HepG2 (cell line): ENCODE data around the gene SYT11. TPM values are rescaled to one million over a fixed set of nuclear protein-coding genes. Genes with fewer than 3 reads are reported as not detected.
A peak's percentile ranks its signal among the peaks of the same experiment; 100 is the strongest.

Experiments used
- ATAC-seq: fragments of 200-7000 bp; cut with Tn5 transposase; 3 replicates; pipeline ENCODE4 v1.9.1; 2020; ENCODE audit warnings: mild to moderate bottlenecking, moderate library complexity
- BruUV-seq: library from RNA; stranded (reverse); fragments of 400-500 nt; replicated peaks from 2 replicates; lab custom pipeline; 2021; lab: Mats Ljungman, UMichigan
- CTCF ChIA-PET: fragments of 300-600 bp; formaldehyde crosslinking; extraction: SDS; loops from one replicate; lab custom pipeline; 2021; ENCODE audit warnings: low total read pairs, inconsistent platforms, low intra/inter-chr PET ratio; lab: Yijun Ruan, JAX
- POLR2A ChIA-PET: fragments of 350-600 bp; sonication (Branson Sonifier 250); formaldehyde crosslinking; loops from one replicate; lab custom pipeline; 2020; ENCODE audit warnings: antibody characterized with exemption, inconsistent platforms; lab: Yijun Ruan, JAX
- DNase-seq: peaks from one replicate; pipeline ENCODE4 v3.0.0-alpha.2; 2015; ENCODE audit warnings: low spot score
- FAIRE-seq: peaks from 3 replicates; lab custom pipeline; 2011; peaks lifted over from hg19 to GRCh38; lab: Jason Lieb, UNC
- H2AFZ ChIP-seq: one replicate; pipeline ENCODE4 v1.6.1; 2011; ENCODE audit warnings: low read length, inconsistent platforms
- H3K27ac ChIP-seq: fragments of 300-600 bp; 3 replicates; pipeline ENCODE4 v1.8.0; 2011; ENCODE audit warnings: mixed run types, mild to moderate bottlenecking, mixed read lengths, low read length, inconsistent platforms; ENCODE audit not compliant: insufficient read depth; ENCODE audit errors: extremely low read length
- H3K27me3 ChIP-seq, 2 experiments: fragments of 200-600 bp in 1 of 2; 2 replicates in 1 of 2; 3 replicates in 1 of 2; pipeline versions ENCODE4 v1.6.0 to v1.8.0; 2011; ENCODE audit warnings: low read length in 2 of 2, mild to moderate bottlenecking in 2 of 2, moderate library complexity in 2 of 2, inconsistent platforms in 1 of 2; ENCODE audit not compliant: insufficient read depth in 2 of 2, control insufficient read depth in 1 of 2
- H3K36me3 ChIP-seq, 2 experiments: fragments of 200-600 bp in 1 of 2; replicated peaks in 1 of 2; 2 replicates in 1 of 2; 3 replicates in 1 of 2; pipeline versions ENCODE4 v1.5.1 to v1.8.0; 2011; ENCODE audit warnings: low read length in 2 of 2, inconsistent platforms in 1 of 2; ENCODE audit not compliant: insufficient read depth in 2 of 2, control insufficient read depth in 1 of 2
- H3K4me1 ChIP-seq: 2 replicates; pipeline ENCODE4 v1.5.1; 2012; ENCODE audit warnings: low read length, inconsistent platforms; ENCODE audit not compliant: insufficient read depth
- H3K4me2 ChIP-seq: 2 replicates; pipeline ENCODE4 v1.6.0; 2011; ENCODE audit warnings: low read depth, low read length, inconsistent platforms
- H3K4me3 ChIP-seq, 3 experiments: fragments of 200-600 bp in 1 of 3; sonication (generic), shearing (Covaris generic) in 1 of 3; replicated peaks in 1 of 3; 2 replicates each; pipeline ENCODE4 v1.5.1; 2011 to 2016; ENCODE audit warnings: low read length in 3 of 3, inconsistent platforms in 2 of 3, low read depth in 2 of 3, mild to moderate bottlenecking in 2 of 3, control low read depth in 1 of 3, mixed read lengths in 1 of 3; ENCODE audit not compliant: insufficient read depth in 1 of 3
- H3K79me2 ChIP-seq: one replicate; pipeline ENCODE4 v1.6.1; 2011; ENCODE audit warnings: low read length, inconsistent platforms; ENCODE audit not compliant: insufficient read depth
- H3K9ac ChIP-seq: 2 replicates; pipeline ENCODE4 v1.6.0; 2011; ENCODE audit warnings: mild to moderate bottlenecking, low read depth, low read length, inconsistent platforms; ENCODE audit not compliant: insufficient read depth
- H3K9me3 ChIP-seq: 2 replicates; pipeline ENCODE4 v1.5.1; 2012; ENCODE audit warnings: mild to moderate bottlenecking, low read length
- H4K20me1 ChIP-seq: 2 replicates; pipeline ENCODE4 v1.6.0; 2011; ENCODE audit warnings: inconsistent platforms, mild to moderate bottlenecking, low read length, moderate library complexity; ENCODE audit not compliant: insufficient read depth
- HIC2 ChIP-seq: sonication (generic); formaldehyde crosslinking; IDR thresholded peaks from 2 replicates; pipeline ENCODE4 v1.9.0; 2022; ENCODE audit warnings: low read depth, missing genetic modification reagents
- SOX5 ChIP-seq: IDR thresholded peaks from 2 replicates; pipeline ENCODE4 v1.6.1; 2016; ENCODE audit warnings: borderline replicate concordance
- SRY ChIP-seq: sonication (generic); formaldehyde crosslinking; IDR thresholded peaks from 2 replicates; pipeline ENCODE4 v1.8.0; 2022; ENCODE audit warnings: mild to moderate bottlenecking, missing genetic modification reagents
- ZKSCAN1 ChIP-seq: fragments of 150-350 bp; IDR thresholded peaks from 2 replicates; pipeline ENCODE4 v1.6.1; 2014; ENCODE audit warnings: low read length
- ZNF530 ChIP-seq: sonication (generic); formaldehyde crosslinking; IDR thresholded peaks from 2 replicates; pipeline ENCODE4 v1.5.0; 2020; ENCODE audit warnings: low read depth, mild to moderate bottlenecking, missing genetic modification reagents
- ZNF770 ChIP-seq: sonication (generic); formaldehyde crosslinking; IDR thresholded peaks from 2 replicates; pipeline ENCODE4 v1.5.0; 2020; ENCODE audit warnings: mild to moderate bottlenecking, missing genetic modification reagents
- WGBS: methylation state at CpG from one replicate; pipeline ENCODE4 v1.1.6; 2017; ENCODE audit warnings: low lambda C conversion rate; 5-methylcytosine and 5-hydroxymethylcytosine counted together
- in situ Hi-C: cut with HindIII; loops from 2 replicates; pipeline ENCODE4 v1.10.0; 2017; ENCODE audit warnings: low pct_unique_long_range_greater_than_20kb; ENCODE audit not compliant: extremely low pct_ligation_motif_present
- intact Hi-C: fragments of 100-400 bp; cut with micrococcal nuclease; formaldehyde crosslinking; loops from one replicate; pipeline ENCODE4 v1.10.0; 2022; ENCODE audit not compliant: unreplicated experiment
- polyA plus RNA-seq, 8 experiments: library from polyadenylated mRNA; depleted of rRNA in 3 of 8; stranded (reverse) in 7 of 8; unstranded in 1 of 8; fragments of >200 nt; fragmentation: Illumina TruSeq in 4 of 8; extraction: Trizol in 4 of 8; gene quantifications; 2 replicates each; pipeline versions ENCODE4 v1.2.1 to v1.2.3, GENCODE V29; 2011 to 2016; ENCODE audit warnings: low read depth in 4 of 8, missing spikeins in 1 of 8, mixed read lengths in 1 of 8; ENCODE audit not compliant: insufficient read depth in 1 of 8
- total RNA-seq, 5 experiments: library from RNA; depleted of rRNA; stranded (reverse); fragments of >200 nt; fragmentation: Illumina TruSeq; extraction: Trizol; gene quantifications; 2 replicates each; pipeline ENCODE4 v1.2.3, GENCODE V29; 2016; ENCODE audit warnings: low read depth in 1 of 5

Gene SYT11
- total and polyA plus RNA-seq, 2 of the 13 experiments (the other 11 are each of a cell fraction or from before 2014, with no cell fraction given): 0.22 to 0.59 TPM

DNA sequence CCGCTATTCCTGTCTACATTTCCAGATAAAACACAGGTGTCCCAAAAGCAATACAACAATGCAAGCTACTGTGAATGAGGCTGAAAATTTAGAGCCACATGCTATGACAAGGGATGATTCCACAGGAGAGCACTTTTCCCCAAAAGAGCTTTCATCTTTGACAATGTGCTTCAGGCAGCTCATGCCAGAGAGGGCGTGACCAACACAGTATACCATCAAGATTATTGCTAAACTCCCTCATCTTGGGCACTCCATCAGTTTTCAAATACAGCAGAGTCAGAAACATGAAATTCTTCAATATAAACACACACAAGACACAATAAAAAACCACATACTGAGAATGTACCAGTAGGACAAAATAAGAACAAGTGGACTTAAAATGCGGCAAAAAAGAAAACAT lies 9.0 kb upstream of the SYT11 start:
- Histone ChIP-seq H3K9me3 (no peaks in the 10 kb centered on the region), H3K9ac (no peak overlapping the region), H3K79me2 (peaks cover 36% of the 10 kb centered on the region), H3K4me2 (0 out of 2 replicates have a peak overlapping the region, but pooled peaks have one; percentile 12), H3K4me1 (peaks cover 11% of the 10 kb centered on the region; the same call in 1 of the 2 replicates), H3K4me3 (no peak overlapping the region), H4K20me1 (no peaks in the 10 kb centered on the region), H3K27ac (no peak overlapping the region), H2AFZ (no peak overlapping the region), H3K36me3 (peaks cover 11 to 38% of the 10 kb centered on the region in 2 experiments; a peak in 4 of 5 replicates), H3K27me3 (no peaks in the 10 kb centered on the region)
- DNase-seq (no peak), FAIRE-seq (no peak), ATAC-seq (no peak)
- intact Hi-C loops (no loop called here), in situ Hi-C loops (no loop called here)
- ChIA-PET POLR2A (no interaction called here), CTCF (no interaction called here)
- 96% methylated on average over 3 of the region's 3 CpGs for WGBS
- no TSS peak for BruUV-seq
- TF ChIP-seq ZNF530 (CRISPR knock-in tag): no peak
- no peak for TF ChIP-seq HIC2
- no peak for TF ChIP-seq SOX5 (CRISPR knock-in tag)

GRCh38 chr1:155856257-155856974 lies 3.0 kb upstream of the SYT11 start:
- Histone ChIP-seq H3K27ac (peak overlapping the region; percentile 61), H3K4me1 (peaks cover 23% of the 10 kb centered on the region), H3K4me2 (peak overlapping the region; percentile 82), H3K4me3 (peak overlapping the region; percentile 78 to 90 (median 82)), H4K20me1 (no peaks in the 10 kb centered on the region), H3K9me3 (no peaks in the 10 kb centered on the region), H3K36me3 (peaks cover 9 to 16% of the 10 kb centered on the region in 2 experiments; a peak in 4 of 5 replicates), H3K79me2 (peaks cover 16% of the 10 kb centered on the region), H3K27me3 (no peaks in the 10 kb centered on the region), H3K9ac (peak overlapping the region; percentile 92), H2AFZ (peak overlapping the region; percentile 59)
- BruUV-seq: TSS peak; percentile 86
- FAIRE-seq (no peak), ATAC-seq (no peak), DNase-seq (no peak)
- WGBS: 27% methylated on average over 18 of the region's 20 CpGs
- in situ Hi-C loops: no loop called here
- ChIA-PET POLR2A (interaction anchor here (0.6 to 1.5 kb wide), 3 partner anchors 28 to 274 kb away, joined by 3 to 6 read pairs (median 4); no protein-coding TSS in a partner anchor), CTCF (no interaction called here)
- intact Hi-C loops: no loop called here
- TF ChIP-seq SRY (CRISPR knock-in tag) (0 out of 2 replicates have a peak, but pooled peaks have one; percentile 5), ZKSCAN1 (no peak), ZNF770 (peak; percentile 82)
